Activated B cell treated with CpG ODN at 0.5 μM for 24 hours (primary cell): Measurements from ENCODE around the gene LMTK2. TPM values are rescaled to one million over a fixed set of nuclear protein-coding genes. Genes with fewer than 3 reads are reported as not detected.

Experiments
- ATAC-seq: fragments of 200-7000 bp; cut with Tn5 transposase; one replicate; pipeline ENCODE4 v1.10.0; 2021; ENCODE audit warnings: low read depth, mild to moderate bottlenecking, moderate library complexity
- CTCF ChIA-PET: fragments of 350-600 bp; sonication (Branson Sonifier 250); formaldehyde crosslinking; loops from one replicate; lab custom pipeline; 2021; ENCODE audit warnings: antibody characterized with exemption; lab: Charles Lee
- POLR2A ChIA-PET: fragments of 350-600 bp; sonication (Branson Sonifier 250); formaldehyde crosslinking; loops from one replicate; lab custom pipeline; 2021; ENCODE audit warnings: antibody characterized with exemption; lab: Charles Lee
- DNase-seq: peaks from one replicate; pipeline ENCODE4 v3.0.0; 2022
- H3K27ac Mint-ChIP-seq: one replicate; pipeline ENCODE4 v1.8.0; 2020; ENCODE audit warnings: mixed read lengths
- H3K27me3 Mint-ChIP-seq: one replicate; pipeline ENCODE4 v1.8.0; 2021; ENCODE audit warnings: mixed read lengths
- H3K36me3 Mint-ChIP-seq: one replicate; pipeline ENCODE4 v1.8.0; 2021; ENCODE audit warnings: low read depth, mixed read lengths
- H3K4me1 Mint-ChIP-seq: one replicate; pipeline ENCODE4 v1.8.0; 2021; ENCODE audit warnings: mixed read lengths
- H3K4me3 Mint-ChIP-seq: one replicate; pipeline ENCODE4 v1.8.0; 2020; ENCODE audit warnings: mild to moderate bottlenecking, mixed read lengths
- H3K9me3 Mint-ChIP-seq: one replicate; pipeline ENCODE4 v1.8.0; 2020; ENCODE audit warnings: mixed read lengths
- CTCF ChIP-seq: fragments of 200-600 bp; IDR thresholded peaks from one replicate; pipeline ENCODE4 v1.8.0; 2022; ENCODE audit warnings: antibody characterized with exemption, mild to moderate bottlenecking
- intact Hi-C: fragments of 100-400 bp; cut with micrococcal nuclease; formaldehyde crosslinking; loops from one replicate; pipeline ENCODE4 v1.15.1; 2024
- total RNA-seq: library from RNA; stranded (reverse); gene quantifications from 2 replicates; pipeline ENCODE4 v1.2.3, GENCODE V29; 2022

Gene LMTK2
- total RNA-seq, 1 donor from 2014 or later, result 9.6 TPM

DNA sequence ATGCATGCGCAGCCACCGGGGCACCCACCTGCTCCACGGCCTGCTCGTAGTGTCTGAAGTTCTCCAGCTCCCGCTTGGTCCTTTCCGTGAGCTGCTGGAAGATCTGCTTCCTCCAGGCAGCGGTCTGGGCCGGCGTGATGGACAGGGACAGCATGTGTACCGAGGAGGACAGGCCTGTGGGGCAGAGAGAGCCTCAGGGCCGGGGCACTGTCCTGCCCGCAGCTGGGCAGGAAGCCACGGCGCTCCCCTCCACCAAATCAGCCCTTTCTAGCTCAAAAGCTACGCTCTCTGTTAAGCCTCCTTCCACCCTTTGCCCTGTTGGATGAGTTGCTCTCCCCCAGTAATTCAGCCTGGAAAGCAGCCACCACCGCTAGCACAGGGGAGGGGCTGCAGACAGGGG, 126.1 kb downstream of the LMTK2 start:
- H3K4me3 Mint-ChIP-seq, result no peak overlapping the region
- no peak for DNase-seq
- H3K4me1 Mint-ChIP-seq, result no peaks in the 10 kb centered on the region
- CTCF ChIA-PET, result no interaction called here
- intact Hi-C loops, result no loop called here
- ATAC-seq, result no peak
- POLR2A ChIA-PET, result interaction anchor here (0.6 kb wide), 1 partner anchor 21 kb away, joined by 9 read pairs; no protein-coding TSS in a partner anchor
- no peaks in the 10 kb centered on the region for H3K9me3 Mint-ChIP-seq
- H3K36me3 Mint-ChIP-seq, result peaks cover 38% of the 10 kb centered on the region
- no peak for TF ChIP-seq CTCF
- H3K27ac Mint-ChIP-seq, result no peak overlapping the region
- H3K27me3 Mint-ChIP-seq, result no peaks in the 10 kb centered on the region

DNA sequence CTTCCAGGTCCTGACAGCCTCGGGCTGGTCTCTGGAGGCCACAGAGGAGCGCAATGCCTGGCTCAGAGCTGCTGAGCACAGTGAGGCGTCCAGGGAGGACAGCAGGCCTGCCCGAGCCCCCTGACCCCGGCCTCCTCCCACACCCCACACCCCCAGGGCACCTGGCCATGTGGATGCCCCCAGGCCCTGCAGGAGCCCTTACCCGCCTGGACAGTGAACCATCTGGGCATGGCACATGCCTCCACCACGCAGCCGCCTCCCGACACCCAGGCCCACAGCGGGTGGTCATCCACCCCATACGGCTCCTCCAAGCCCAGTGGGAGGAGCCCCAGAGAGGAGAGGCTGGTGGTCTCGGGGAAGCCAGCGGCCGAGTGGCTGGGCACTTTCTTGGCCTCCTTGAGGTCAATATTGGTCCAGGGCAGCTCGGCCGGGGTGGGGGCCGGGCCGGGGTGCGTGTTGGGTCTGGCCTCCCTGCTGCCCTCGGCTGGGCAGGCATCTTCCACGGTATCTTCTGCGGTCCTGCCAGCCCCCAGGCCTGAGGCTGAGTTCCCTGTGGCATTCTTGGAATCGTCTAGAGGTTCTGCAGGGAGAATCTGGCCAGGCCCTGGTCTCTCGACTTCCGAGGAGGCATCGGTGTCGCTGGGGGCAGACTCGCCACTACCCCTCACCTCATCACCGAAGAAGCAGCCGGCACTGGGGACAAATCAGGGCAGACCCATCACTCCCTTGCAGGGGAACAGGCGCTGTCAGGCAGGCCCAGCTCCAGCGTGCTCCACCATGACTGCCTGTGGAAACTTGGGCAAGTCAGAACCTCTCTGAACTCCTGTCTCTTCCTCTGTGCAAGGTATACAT, 126.8 kb downstream of the LMTK2 start:
- no peak for TF ChIP-seq CTCF
- Mint-ChIP-seq H3K36me3 (peaks cover 39% of the 10 kb centered on the region), H3K4me3 (no peak overlapping the region), H3K4me1 (no peaks in the 10 kb centered on the region), H3K27me3 (no peaks in the 10 kb centered on the region), H3K27ac (no peak overlapping the region), H3K9me3 (no peaks in the 10 kb centered on the region)
- intact Hi-C loops, result no loop called here
- POLR2A ChIA-PET, result interaction anchor here (0.6 kb wide), 1 partner anchor 20 kb away, joined by 9 read pairs; no protein-coding TSS in a partner anchor
- CTCF ChIA-PET, result no interaction called here
- DNase-seq, result no peak
- no peak for ATAC-seq

- no peaks in the 10 kb centered on the region for H3K4me1 Mint-ChIP-seq
- H3K9me3 Mint-ChIP-seq, result no peaks in the 10 kb centered on the region
- intact Hi-C loops, result no loop called here
- TF ChIP-seq CTCF, result no peak
- H3K36me3 Mint-ChIP-seq, result peaks cover 50% of the 10 kb centered on the region
- no peaks in the 10 kb centered on the region for H3K27me3 Mint-ChIP-seq
- DNase-seq (no peak), ATAC-seq (no peak)
- ChIA-PET POLR2A (no interaction called here), CTCF (no interaction called here)
- no peak overlapping the region for H3K4me3 Mint-ChIP-seq
- no peak overlapping the region for H3K27ac Mint-ChIP-seq
These were observed 127.9 kb downstream of the LMTK2 start for GRCh38 chr7:98234429-98235147.

GRCh38 chr7:98235901-98236300, 129.2 kb downstream of the LMTK2 start:
- POLR2A ChIA-PET, result interaction anchor here (0.6 to 1.2 kb wide), 2 partner anchors 8 to 33 kb away, joined by 3 to 5 read pairs; no protein-coding TSS in a partner anchor
- Mint-ChIP-seq H3K36me3 (peaks cover 52% of the 10 kb centered on the region), H3K27me3 (no peaks in the 10 kb centered on the region), H3K4me3 (no peak overlapping the region), H3K27ac (no peak overlapping the region), H3K9me3 (no peaks in the 10 kb centered on the region), H3K4me1 (no peaks in the 10 kb centered on the region)
- CTCF ChIA-PET, result no interaction called here
- intact Hi-C loops, result no loop called here
- no peak for ATAC-seq
- TF ChIP-seq CTCF, result no peak
- DNase-seq, result no peak
